HCT116 (cell line): Measurements from ENCODE around the gene WDR59.
"Not testable (repeated sequence)": the region's sequence is repeated elsewhere in the genome, so short reads cannot be mapped to it uniquely, and the experiment has no call there.

Source experiments
- ATF3 ChIP-seq: IDR thresholded peaks from 2 replicates; pipeline ENCODE4 v1.6.1; 2012
- CEBPB ChIP-seq: IDR thresholded peaks from 2 replicates; pipeline ENCODE4 v1.6.1; 2012; ENCODE audit warnings: low read depth
- EGR1 ChIP-seq: IDR thresholded peaks from 2 replicates; pipeline ENCODE4 v1.6.1; 2012; ENCODE audit warnings: low read depth
- EZH2phosphoT487 ChIP-seq: fragments of 200-600 bp; IDR thresholded peaks from 2 replicates; pipeline ENCODE4 v1.6.1; 2018; ENCODE audit warnings: antibody characterized with exemption, borderline replicate concordance
- FOSL1 ChIP-seq: IDR thresholded peaks from 2 replicates; pipeline ENCODE4 v1.6.1; 2012; ENCODE audit warnings: low read depth
- JUND ChIP-seq: IDR thresholded peaks from 2 replicates; pipeline ENCODE4 v1.6.1; 2012
- POLR2AphosphoS5 ChIP-seq: IDR thresholded peaks from 2 replicates; pipeline ENCODE4 v1.6.1; 2011; ENCODE audit warnings: mild to moderate bottlenecking, low read depth, low read length, moderate library complexity
- RAD21 ChIP-seq: IDR thresholded peaks from 2 replicates; pipeline ENCODE4 v1.6.1; 2012; ENCODE audit warnings: low read depth, mild to moderate bottlenecking
- SIN3A ChIP-seq: IDR thresholded peaks from 2 replicates; pipeline ENCODE4 v1.6.1; 2012; ENCODE audit warnings: low read depth
- SRF ChIP-seq: IDR thresholded peaks from 2 replicates; pipeline ENCODE4 v1.6.1; 2012; ENCODE audit warnings: low read depth
- YY1 ChIP-seq: IDR thresholded peaks from 2 replicates; pipeline ENCODE4 v1.6.1; 2011; ENCODE audit warnings: low read length, low read depth, moderate library complexity, mild to moderate bottlenecking; ENCODE audit not compliant: insufficient replicate concordance; ENCODE audit errors: extremely low read depth
- ZBTB33 ChIP-seq: IDR thresholded peaks from 2 replicates; pipeline ENCODE4 v1.6.1; 2011; ENCODE audit warnings: mild to moderate bottlenecking, low read length, moderate library complexity; ENCODE audit not compliant: insufficient replicate concordance; ENCODE audit errors: extremely low read depth
- ZNF274 ChIP-seq: fragments of 200-500 bp; sonication (Bioruptor generic); IDR thresholded peaks from 2 replicates; pipeline ENCODE4 v1.6.1; 2014; ENCODE audit warnings: mild to moderate bottlenecking, low read depth, low read length, inconsistent platforms
- TF ChIP-seq, protein P1 (sequence below), 3 experiments: fragments of 200-600 bp in 1 of 3; sonication (generic) in 1 of 3; IDR thresholded peaks in 2 of 3; conservative IDR thresholded peaks in 1 of 3; 2 replicates each; pipeline ENCODE4 v1.5.1; 2012 to 2017; ENCODE audit warnings: low read depth in 2 of 3, low read length in 2 of 3, antibody characterized with exemption in 1 of 3, borderline replicate concordance in 1 of 3, control low read depth in 1 of 3, mild to moderate bottlenecking in 1 of 3, mixed read lengths in 1 of 3, mixed run types in 1 of 3, moderate library complexity in 1 of 3; ENCODE audit not compliant: insufficient read depth in 1 of 3

GRCh38 chr16:74989864-74990263 lies 4.9 kb upstream of the WDR59 start:
- not testable (repeated sequence) for TF ChIP-seq RAD21, CEBPB, YY1, SIN3A, POLR2AphosphoS5, EZH2phosphoT487, SRF, EGR1, FOSL1, JUND, ZNF274, ATF3, ZBTB33
- TF ChIP-seq, protein P1, sequence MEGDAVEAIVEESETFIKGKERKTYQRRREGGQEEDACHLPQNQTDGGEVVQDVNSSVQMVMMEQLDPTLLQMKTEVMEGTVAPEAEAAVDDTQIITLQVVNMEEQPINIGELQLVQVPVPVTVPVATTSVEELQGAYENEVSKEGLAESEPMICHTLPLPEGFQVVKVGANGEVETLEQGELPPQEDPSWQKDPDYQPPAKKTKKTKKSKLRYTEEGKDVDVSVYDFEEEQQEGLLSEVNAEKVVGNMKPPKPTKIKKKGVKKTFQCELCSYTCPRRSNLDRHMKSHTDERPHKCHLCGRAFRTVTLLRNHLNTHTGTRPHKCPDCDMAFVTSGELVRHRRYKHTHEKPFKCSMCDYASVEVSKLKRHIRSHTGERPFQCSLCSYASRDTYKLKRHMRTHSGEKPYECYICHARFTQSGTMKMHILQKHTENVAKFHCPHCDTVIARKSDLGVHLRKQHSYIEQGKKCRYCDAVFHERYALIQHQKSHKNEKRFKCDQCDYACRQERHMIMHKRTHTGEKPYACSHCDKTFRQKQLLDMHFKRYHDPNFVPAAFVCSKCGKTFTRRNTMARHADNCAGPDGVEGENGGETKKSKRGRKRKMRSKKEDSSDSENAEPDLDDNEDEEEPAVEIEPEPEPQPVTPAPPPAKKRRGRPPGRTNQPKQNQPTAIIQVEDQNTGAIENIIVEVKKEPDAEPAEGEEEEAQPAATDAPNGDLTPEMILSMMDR (IDR thresholded peaks at IDR 0.05 in 2 of 3, conservative IDR thresholded peaks at IDR 0.05 in 1 of 3; ENCODE audit: borderline replicate concordance in 1 of 3, insufficient read depth in 1 of 3, low read depth in 2 of 3, low read length in 2 of 3): not testable (repeated sequence)
